ENCODE measurements around the gene SRPX. TPM values are rescaled to one million over a fixed set of nuclear protein-coding genes. Genes with fewer than 3 reads are reported as not detected.

Gene SRPX
- total and polyA plus RNA-seq, 2 donors (not counting 1 experiment from before 2014, with no cell fraction given), result 0.59 TPM; not detected in 1

- intact Hi-C loops (cut with micrococcal nuclease), result no loop called here
Observed at GRCh38 chrX:38214551-38215531, 5.8 kb downstream of the SRPX start.

More at GRCh38 chrX:38214551-38215531, 5.8 kb downstream of the SRPX start:
- Histone ChIP-seq H3K4me2 (replicated peaks; ENCODE audit: low read depth, low read length, poor library complexity, severe bottlenecking) (no peak overlapping the region), H4K20me1 (ENCODE audit: control insufficient read depth, insufficient read depth, low read length, poor library complexity, severe bottlenecking) (no peaks in the 10 kb centered on the region), H3K4me1 (ENCODE audit: control insufficient read depth in 2 of 2, insufficient read depth in 2 of 2, low read length in 2 of 2) (no peaks in the 10 kb centered on the region), H3K9me3 (ENCODE audit: control extremely low read depth in 1 of 3, control insufficient read depth in 2 of 3, insufficient read depth in 1 of 3, low read length in 2 of 3) (no peaks in the 10 kb centered on the region), H3K9ac (ENCODE audit: low read length) (no peak overlapping the region), H3K27me3 (replicated peaks in 1 of 4; ENCODE audit: control extremely low read depth in 1 of 4, control insufficient read depth in 3 of 4, insufficient read depth in 4 of 4, low read length in 3 of 4) (peaks cover 0 to 7% (median 0%) of the 10 kb centered on the region in 4 experiments), H3K79me2 (ENCODE audit: control insufficient read depth, insufficient read depth, low read length) (no peaks in the 10 kb centered on the region), H2AFZ (ENCODE audit: insufficient read depth, low read depth, low read length, poor library complexity, severe bottlenecking) (no peak overlapping the region), H3K4me3 (ENCODE audit: control extremely low read depth in 1 of 5, extremely low read depth in 1 of 5, insufficient read depth in 1 of 5, low read depth in 2 of 5, low read length in 4 of 5) (no peak overlapping the region), H3K27ac (ENCODE audit: low read length in 2 of 2) (no peak overlapping the region), H3K36me3 (replicated peaks in 1 of 2; ENCODE audit: control extremely low read depth in 1 of 2, control insufficient read depth in 1 of 2, extremely low read depth in 1 of 2, insufficient read depth in 2 of 2, low read length in 1 of 2) (no peaks in the 10 kb centered on the region)
- DNase-seq (no peak), ATAC-seq (ENCODE audit: low read depth) (no peak)
- no peak overlapping the region for H3K4me3 Mint-ChIP-seq
- POLR2A ChIA-PET, result no interaction called here
- WGBS (ENCODE audit: insufficient coverage), result 85% methylated on average over 3 of the region's 11 CpGs
- H3K27ac Mint-ChIP-seq, result no peak overlapping the region
- peaks cover 23% of the 10 kb centered on the region for H3K27me3 Mint-ChIP-seq
- TF ChIP-seq EZH2 (IDR thresholded peaks at IDR 0.05; ENCODE audit: borderline replicate concordance, insufficient read depth, low read depth, low read length, poor library complexity, severe bottlenecking), result no peak
- no peak for TF ChIP-seq CTCF (IDR thresholded peaks at IDR 0.05)
- no peaks in the 10 kb centered on the region for H3K9me3 Mint-ChIP-seq (ENCODE audit: insufficient read depth)
- CTCF ChIA-PET, result interaction anchor here (0.6 kb wide), 1 partner anchor 83 kb away, joined by 3 read pairs; no protein-coding TSS in a partner anchor
- H3K4me1 Mint-ChIP-seq, result peaks cover 4% of the 10 kb centered on the region

All from B cell (primary cell).